K562 (cell line): ENCODE data around the gene MKLN1.

Experiments
- CHD2 ChIP-seq: IDR thresholded peaks from 2 replicates; pipeline ENCODE4 v1.6.1; 2011; ENCODE audit warnings: low read depth, low read length
- CHD4 ChIP-seq: fragments of 200-600 bp; sonication (generic); IDR thresholded peaks from 3 replicates; pipeline ENCODE4 v1.6.1; 2012; ENCODE audit warnings: low read depth, mild to moderate bottlenecking, mixed read lengths, low read length, inconsistent platforms; ENCODE audit not compliant: insufficient read depth, insufficient replicate concordance, poor library complexity, severe bottlenecking
- ESRRB ChIP-seq: fragments of 250-450 bp; sonication (Bioruptor Pico); IDR thresholded peaks from 2 replicates; pipeline ENCODE4 v1.5.0; 2020; ENCODE audit warnings: mild to moderate bottlenecking, moderate library complexity, borderline replicate concordance
- MEF2A ChIP-seq: IDR thresholded peaks from 2 replicates; pipeline ENCODE4 v1.6.1; 2011; ENCODE audit warnings: low read depth, mild to moderate bottlenecking, low read length, moderate library complexity; ENCODE audit not compliant: control insufficient read depth
- RCOR1 ChIP-seq, 2 experiments: IDR thresholded peaks; 2 replicates each; pipeline ENCODE4 v1.6.1; 2012; ENCODE audit warnings: low read depth in 2 of 2, low read length in 2 of 2, borderline replicate concordance in 1 of 2, improper control_type of control experiment in 1 of 2
- SMARCC2 ChIP-seq: fragments of 450-650 bp; IDR thresholded peaks from 2 replicates; pipeline ENCODE4 v1.6.1; 2017; ENCODE audit warnings: antibody characterized with exemption, moderate library complexity, mild to moderate bottlenecking, low read depth
- SNIP1 ChIP-seq: fragments of 450-650 bp; IDR thresholded peaks from 2 replicates; pipeline ENCODE4 v1.7.1; 2017; ENCODE audit warnings: low read depth, mild to moderate bottlenecking
- SP2 ChIP-seq: IDR thresholded peaks from 2 replicates; pipeline ENCODE4 v1.6.1; 2011; ENCODE audit warnings: mild to moderate bottlenecking, low read depth, low read length, moderate library complexity; ENCODE audit not compliant: poor library complexity, severe bottlenecking; ENCODE audit errors: extremely low read depth
- TAF1 ChIP-seq: IDR thresholded peaks from 2 replicates; pipeline ENCODE4 v1.6.1; 2011; ENCODE audit warnings: mild to moderate bottlenecking, low read length, moderate library complexity; ENCODE audit not compliant: insufficient read depth, control insufficient read depth, severe bottlenecking; ENCODE audit errors: extremely low read depth
- ZFX ChIP-seq: sonication (generic); formaldehyde crosslinking; IDR thresholded peaks from 2 replicates; pipeline ENCODE4 v1.8.0; 2022; ENCODE audit warnings: mild to moderate bottlenecking, missing genetic modification reagents, moderate library complexity
- ZNF124 ChIP-seq: sonication (generic); formaldehyde crosslinking; IDR thresholded peaks from 2 replicates; pipeline ENCODE4 v1.8.1; 2022; ENCODE audit warnings: missing genetic modification reagents
- ZNF217 ChIP-seq: sonication (generic); formaldehyde crosslinking; IDR thresholded peaks from 2 replicates; pipeline ENCODE4 v1.8.0; 2022; ENCODE audit warnings: mild to moderate bottlenecking, missing genetic modification reagents
- ZNF707 ChIP-seq: fragments of 250-450 bp; sonication (Bioruptor Pico); conservative IDR thresholded peaks from 2 replicates; pipeline ENCODE4 v1.8.0; 2022; ENCODE audit warnings: inconsistent platforms, mild to moderate bottlenecking, moderate library complexity
- TF ChIP-seq, protein P1 (sequence below): fragments of 450-650 bp; IDR thresholded peaks from 2 replicates; pipeline ENCODE4 v1.6.1; 2018; ENCODE audit warnings: mild to moderate bottlenecking, low read depth; ENCODE audit not compliant: partially characterized antibody

DNA sequence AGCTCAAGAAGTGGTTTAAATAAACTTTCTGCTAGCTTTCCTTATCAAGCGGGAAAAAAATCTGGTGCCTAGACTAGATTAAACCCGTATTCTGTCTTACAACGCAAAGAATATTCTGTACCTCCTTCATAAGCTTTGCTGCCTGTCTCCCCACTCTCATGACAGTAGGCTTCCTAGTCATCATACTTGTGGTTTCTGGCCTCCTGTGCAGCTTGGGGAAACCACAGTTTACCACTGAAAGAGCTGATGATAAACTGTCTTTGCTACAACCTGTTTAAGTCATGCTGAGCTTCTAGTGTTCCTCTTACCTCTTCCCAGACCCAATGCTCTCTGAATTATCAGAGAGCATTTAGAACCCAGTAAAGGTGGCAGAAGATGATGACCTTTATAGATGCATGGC is 173.7 kb downstream of the MKLN1 start:
- no peak for TF ChIP-seq MEF2A
- no peak for TF ChIP-seq SP2
- TF ChIP-seq SNIP1 = no peak
- TF ChIP-seq RCOR1 (IDR thresholded peaks at IDR 0.05; ENCODE audit: borderline replicate concordance in 1 of 2, low read depth in 2 of 2, low read length in 2 of 2) = no peak
- TF ChIP-seq ZFX = no peak
- TF ChIP-seq ZNF124 (CRISPR knock-in tag) = no peak
- TF ChIP-seq ZNF217 = no peak
- no peak for TF ChIP-seq CHD4
- TF ChIP-seq ESRRB (CRISPR knock-in tag) = no peak
- TF ChIP-seq ZNF707 (CRISPR knock-in tag) = no peak
- TF ChIP-seq, protein P1, sequence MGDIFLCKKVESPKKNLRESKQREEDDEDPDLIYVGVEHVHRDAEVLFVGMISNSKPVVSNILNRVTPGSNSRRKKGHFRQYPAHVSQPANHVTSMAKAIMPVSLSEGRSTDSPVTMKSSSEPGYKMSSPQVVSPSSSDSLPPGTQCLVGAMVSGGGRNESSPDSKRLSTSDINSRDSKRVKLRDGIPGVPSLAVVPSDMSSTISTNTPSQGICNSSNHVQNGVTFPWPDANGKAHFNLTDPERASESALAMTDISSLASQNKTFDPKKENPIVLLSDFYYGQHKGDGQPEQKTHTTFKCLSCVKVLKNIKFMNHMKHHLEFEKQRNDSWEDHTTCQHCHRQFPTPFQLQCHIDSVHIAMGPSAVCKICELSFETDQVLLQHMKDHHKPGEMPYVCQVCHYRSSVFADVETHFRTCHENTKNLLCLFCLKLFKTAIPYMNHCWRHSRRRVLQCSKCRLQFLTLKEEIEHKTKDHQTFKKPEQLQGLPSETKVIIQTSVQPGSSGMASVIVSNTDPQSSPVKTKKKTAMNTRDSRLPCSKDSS = no peak
- TF ChIP-seq TAF1 = no peak
- no peak for TF ChIP-seq SMARCC2
- no peak for TF ChIP-seq CHD2
